ENCODE measurements around the gene CD101.
"Not testable (repeated sequence)": the region's sequence is repeated elsewhere in the genome, so short reads cannot be mapped to it uniquely, and the experiment has no call there.

CD101 gene, protein sequence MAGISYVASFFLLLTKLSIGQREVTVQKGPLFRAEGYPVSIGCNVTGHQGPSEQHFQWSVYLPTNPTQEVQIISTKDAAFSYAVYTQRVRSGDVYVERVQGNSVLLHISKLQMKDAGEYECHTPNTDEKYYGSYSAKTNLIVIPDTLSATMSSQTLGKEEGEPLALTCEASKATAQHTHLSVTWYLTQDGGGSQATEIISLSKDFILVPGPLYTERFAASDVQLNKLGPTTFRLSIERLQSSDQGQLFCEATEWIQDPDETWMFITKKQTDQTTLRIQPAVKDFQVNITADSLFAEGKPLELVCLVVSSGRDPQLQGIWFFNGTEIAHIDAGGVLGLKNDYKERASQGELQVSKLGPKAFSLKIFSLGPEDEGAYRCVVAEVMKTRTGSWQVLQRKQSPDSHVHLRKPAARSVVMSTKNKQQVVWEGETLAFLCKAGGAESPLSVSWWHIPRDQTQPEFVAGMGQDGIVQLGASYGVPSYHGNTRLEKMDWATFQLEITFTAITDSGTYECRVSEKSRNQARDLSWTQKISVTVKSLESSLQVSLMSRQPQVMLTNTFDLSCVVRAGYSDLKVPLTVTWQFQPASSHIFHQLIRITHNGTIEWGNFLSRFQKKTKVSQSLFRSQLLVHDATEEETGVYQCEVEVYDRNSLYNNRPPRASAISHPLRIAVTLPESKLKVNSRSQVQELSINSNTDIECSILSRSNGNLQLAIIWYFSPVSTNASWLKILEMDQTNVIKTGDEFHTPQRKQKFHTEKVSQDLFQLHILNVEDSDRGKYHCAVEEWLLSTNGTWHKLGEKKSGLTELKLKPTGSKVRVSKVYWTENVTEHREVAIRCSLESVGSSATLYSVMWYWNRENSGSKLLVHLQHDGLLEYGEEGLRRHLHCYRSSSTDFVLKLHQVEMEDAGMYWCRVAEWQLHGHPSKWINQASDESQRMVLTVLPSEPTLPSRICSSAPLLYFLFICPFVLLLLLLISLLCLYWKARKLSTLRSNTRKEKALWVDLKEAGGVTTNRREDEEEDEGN

DNA sequence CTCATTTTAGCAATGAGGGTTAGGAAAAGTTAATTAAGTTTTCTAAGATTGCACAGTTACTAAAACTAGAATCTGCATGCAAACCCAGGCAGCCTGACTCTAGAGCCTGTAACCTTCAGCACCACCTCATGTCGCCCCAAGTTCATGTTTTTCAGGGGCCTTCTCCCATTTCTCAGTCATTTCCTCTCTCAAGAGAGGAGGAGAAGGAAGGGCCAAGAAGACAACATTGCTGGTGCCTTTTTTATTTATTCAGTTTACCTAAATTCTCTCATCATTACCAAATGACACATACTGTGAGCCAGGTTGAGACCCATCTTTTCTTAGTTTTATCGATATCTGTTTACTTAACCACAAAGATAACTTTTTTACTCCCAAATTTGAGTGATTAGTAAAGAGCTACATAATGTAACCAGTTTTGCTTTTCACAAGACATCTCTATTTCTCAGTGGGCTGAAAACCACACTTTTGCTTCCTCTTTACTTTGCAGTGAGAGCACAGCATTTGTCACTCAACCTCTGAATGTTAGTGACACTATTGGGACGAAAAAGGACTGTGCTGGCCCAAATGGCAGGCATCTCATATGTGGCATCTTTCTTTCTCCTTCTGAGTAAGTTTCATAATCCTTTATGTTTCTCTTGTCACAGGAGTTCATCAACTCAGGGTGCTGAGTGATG, at the start of gene CD101:
Gene CD101, plus strand, starts transcription at position 507 of the 674 bp plus-strand sequence. Its CDS starts 58 bp downstream, at position 565.
- DNase-seq (ENCODE audit: low read depth in 2 of 2): no peak

DNA sequence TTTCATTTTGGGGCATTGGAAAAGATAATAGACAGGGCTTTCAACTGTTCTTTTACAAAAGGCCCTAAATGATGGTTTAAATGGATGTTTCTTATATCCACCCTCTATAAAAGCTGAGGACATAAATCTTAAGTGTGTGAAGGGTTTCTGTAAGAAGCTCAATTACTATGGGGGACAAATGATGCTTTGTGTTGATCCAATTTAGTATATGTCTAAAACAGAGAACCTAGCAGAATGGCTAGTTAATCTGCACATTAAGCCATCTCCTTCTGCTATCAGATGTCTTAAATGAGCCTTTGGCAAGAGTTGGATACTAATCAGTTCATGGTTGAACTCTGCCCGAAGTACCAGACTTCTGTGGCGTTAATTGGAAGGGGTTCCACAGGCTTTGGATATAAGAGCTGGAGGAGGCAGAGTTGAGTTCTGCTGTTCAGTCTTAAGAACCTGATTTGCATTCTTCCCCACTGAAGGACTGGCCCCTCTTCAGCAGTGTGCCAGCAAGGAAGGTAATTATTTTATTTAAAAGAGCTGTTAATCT, 48.8 kb upstream of the CD101 start:
- DNase-seq (ENCODE audit: low read depth in 2 of 2): no peak

DNA sequence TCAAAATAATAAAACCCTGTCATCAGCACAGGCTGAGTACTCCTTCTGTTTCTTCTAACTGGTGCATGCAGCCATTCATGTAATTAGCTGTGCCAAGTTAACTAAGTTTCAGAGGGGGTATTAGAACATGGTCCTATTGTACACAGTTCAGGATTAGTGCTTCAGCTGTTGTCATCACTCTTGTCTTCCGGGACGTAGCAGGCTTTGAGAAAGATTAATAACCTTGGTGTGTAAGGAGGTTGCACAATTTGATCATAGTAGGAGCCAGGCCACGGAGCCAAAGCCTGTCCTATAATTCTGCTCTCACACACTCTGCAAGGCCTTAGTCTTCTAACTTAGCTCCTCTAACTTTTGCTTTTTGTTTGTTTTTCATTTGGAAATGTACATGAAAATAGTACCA, 47.1 kb upstream of the CD101 start:
- DNase-seq (ENCODE audit: low read depth in 2 of 2): no peak

DNA sequence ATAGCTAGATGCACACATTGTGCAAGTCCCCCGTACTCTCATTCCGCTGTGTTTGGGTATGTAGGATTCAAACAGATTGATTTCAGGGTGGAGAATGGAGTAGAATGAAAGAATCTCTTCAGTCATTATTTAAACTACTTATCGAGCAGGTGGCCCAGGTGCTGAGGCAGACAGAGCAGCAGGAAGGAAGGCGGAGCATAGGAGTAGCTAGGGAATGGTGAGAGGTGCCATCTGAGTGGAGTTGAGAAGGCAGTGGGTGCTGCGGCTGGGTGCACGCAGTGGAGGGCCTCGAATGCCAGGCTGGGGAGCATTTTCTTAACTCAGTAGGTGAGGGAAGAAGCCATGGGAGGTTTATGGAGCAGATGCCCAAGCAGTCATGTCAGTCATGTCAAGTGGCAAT, 45.2 kb upstream of the CD101 start:
- no peak for DNase-seq (ENCODE audit: low read depth in 2 of 2)

DNA sequence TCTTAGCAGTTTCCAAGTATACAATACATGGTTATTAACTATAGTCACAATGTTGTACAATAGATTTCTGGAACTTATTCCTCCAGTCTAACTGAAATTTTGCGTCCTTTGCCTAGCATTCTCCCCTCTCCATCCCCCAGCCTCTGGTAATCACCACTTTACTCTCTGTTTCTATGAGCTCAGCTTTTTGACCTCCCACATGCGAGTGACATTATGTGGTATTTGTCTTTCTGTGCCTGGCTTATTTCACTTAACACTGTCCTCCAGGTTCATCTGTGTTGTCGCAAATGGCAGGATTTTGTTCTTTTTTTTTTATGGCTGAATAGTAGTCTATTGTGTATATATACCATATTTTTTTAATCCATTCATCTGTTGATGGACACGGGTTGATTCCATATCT, 43.9 kb upstream of the CD101 start:
- no peak for DNase-seq (ENCODE audit: low read depth in 2 of 2)

DNA sequence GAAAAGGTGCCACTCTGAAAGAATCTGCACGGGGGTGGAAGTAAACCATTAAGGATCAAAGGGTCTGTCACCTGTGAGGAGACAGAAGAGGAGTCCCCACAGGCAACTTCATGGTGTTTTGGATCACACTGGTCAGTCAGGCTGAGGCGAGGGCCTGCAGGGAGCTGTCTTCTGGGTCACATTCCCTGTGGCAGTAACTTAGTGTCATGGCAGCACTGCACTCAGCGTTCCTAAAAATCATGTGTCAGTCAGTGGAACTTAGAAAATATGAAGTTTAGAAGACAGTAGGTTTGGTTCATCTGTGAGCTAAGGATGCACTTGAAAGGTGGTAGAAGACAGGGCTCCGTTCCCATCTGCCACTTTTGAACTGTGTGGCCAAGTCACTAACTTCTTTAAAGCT, 43.5 kb upstream of the CD101 start:
- DNase-seq (ENCODE audit: low read depth in 2 of 2): no peak

DNA sequence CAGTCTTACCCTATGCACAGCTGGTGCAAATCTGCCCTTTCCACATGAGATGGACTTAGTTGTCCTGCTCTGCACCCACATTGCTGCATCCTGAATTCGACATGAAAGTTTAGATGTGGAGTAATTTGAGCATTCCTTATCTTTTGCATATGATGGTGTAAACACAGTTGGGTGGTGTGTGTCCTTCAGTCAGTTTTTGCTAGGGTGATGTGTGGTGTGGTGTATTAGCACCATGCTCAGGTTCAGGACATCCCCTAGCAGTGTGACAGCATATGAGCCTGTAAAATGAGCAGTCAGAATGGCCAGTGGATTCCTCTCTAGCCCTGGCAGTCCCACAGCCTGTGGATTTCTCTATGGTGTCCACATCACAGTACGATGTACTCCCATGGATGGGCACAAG, 42.6 kb upstream of the CD101 start:
- DNase-seq (ENCODE audit: low read depth in 2 of 2): no peak

DNA sequence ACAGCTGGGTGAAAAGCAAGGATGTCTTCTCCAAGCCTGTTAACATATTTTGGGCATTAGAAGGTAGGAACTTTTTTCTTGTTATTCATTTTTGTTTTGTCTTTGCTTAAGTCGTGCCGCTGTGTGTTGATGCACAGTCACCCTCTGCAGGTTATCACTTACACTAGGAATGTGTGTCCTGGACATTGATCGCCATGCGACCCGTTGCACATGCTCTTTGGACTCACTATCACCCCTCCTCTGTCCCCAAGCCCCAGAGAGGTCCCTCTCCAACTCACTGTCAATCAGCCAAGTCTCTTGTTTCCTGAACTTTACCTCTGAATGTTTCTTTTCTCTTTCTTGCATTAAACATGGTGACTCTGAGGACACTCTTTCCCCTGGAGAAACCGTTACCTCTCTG, 40.0 kb upstream of the CD101 start:
- no peak for DNase-seq (ENCODE audit: low read depth in 2 of 2)

DNA sequence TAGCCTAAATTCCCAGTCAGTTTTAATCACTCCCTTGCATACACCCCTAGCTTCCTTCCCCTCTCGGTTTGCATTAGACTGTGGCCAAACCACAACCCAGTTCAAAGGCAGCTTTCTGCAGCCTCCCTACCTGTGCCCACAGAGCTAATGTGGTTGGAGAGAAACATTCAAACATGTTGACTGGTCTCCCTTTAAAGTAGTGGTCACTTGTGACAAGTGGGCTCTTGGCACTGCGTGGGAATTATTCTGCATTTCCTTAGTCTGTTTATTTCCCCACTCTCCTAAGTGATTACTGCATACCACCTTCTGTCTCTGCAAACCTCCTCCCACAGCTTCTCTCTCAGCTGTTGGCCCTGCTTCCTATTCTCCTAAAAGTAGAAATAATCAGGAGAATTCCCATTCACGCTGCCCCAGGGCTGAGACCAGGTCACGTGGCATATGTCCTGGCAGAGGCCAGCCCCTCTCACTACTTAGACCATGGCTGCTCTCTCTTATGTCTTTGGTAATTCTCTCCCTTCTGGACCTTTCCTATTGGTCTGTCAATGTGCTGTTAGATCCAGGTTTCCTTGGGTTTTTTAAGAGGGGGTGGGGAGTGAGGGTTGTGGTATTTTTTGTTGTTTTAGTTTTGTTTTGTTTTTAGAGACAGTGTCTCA, 38.4 kb upstream of the CD101 start:
- no peak for DNase-seq (ENCODE audit: low read depth in 2 of 2)

DNA sequence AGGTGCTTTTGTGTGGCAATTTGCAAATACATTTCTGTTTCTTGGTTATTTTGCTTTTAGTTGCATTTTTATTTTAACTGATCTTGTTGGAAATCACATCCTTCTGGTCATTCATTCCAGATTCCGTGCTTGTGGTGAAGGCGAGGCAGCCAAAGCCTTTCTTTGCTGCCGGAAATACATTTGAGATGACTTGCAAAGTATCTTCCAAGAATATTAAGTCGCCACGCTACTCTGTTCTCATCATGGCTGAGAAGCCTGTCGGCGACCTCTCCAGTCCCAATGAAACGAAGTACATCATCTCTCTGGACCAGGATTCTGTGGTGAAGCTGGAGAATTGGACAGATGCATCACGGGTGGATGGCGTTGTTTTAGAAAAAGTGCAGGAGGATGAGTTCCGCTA, 34.8 kb upstream of the CD101 start:
- no peak for DNase-seq (ENCODE audit: low read depth in 2 of 2)

DNA sequence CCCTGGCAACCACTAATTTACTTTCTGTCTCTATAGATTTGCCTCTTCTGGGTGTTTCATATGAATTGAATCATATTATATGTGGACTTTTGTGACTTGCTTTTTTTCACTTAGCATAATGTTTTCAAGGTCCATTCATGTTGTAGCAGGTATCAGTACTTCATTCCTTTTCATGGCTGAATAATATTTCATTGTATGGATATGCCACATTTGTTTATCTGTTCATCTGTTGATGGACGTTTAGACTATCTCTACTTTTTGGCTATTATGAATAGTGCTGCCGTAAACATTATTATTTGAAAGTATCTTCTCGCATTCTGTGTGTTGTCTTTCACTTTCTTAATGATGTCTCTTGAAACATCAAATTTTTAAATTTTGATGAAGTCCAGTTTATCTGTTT, 32.8 kb upstream of the CD101 start:
- DNase-seq (ENCODE audit: low read depth in 2 of 2): no peak

DNA sequence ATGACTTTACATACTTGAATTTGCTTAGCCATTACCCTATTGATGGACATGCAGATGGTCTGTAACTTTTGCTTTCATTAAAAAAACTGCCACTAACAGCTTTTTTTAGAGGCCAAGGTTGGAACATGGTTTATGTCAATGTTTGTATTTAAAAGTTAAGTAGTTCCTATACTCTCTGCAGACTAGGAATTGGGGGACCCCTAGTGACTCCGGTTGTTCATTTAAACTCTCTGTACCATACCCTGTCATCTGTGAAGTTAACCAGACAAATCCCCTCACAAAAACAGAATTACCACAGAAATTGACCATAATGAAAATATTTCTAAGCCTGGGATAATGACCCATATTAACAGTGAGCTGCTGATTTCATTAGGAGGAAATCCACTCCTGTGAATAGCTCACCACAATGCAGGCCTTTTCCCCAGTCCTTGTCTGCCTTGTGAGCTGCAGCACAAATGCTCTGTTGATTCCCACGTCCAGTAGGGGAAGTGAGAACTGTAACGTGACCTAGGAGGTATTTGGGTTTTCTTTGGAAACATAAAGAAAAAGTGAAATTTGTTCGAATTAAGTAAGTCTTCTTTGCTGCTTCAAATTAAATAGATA, 30.2 kb upstream of the CD101 start:
- no peak for DNase-seq (ENCODE audit: low read depth in 2 of 2)

DNA sequence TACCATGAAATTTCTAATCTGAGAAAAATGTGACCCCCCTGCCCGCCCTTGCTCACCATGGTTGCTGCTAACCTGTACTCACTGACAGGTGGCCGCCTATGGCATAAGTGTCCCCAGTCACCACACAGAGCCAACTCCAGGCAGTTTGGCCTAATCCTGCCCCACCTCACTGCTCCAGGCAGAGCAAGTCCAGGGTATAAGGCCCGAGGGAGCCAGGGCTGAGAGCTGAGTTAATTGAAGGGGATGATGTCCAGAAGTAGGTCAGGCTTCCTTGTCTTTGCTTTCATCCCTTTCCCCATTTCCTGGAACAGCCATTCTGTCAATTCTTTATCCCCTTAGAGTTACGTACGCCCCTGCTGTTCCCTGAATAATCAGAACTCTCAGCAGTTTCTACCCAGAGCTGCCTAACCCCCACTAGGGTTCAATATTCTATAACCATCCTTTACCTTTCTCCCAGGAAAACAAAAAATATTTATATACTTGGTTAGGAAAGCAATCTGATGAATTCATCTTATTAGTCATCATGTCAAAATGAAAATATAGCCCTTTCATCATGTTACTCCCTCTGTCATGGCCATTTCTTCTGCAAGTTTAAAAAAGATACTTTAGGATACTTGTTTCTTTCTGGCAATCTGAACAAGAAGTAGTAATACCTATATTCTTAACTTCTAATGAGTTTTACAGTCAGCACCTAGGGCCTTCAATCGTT, 29.4 kb upstream of the CD101 start:
- DNase-seq (ENCODE audit: low read depth in 2 of 2): no peak

DNA sequence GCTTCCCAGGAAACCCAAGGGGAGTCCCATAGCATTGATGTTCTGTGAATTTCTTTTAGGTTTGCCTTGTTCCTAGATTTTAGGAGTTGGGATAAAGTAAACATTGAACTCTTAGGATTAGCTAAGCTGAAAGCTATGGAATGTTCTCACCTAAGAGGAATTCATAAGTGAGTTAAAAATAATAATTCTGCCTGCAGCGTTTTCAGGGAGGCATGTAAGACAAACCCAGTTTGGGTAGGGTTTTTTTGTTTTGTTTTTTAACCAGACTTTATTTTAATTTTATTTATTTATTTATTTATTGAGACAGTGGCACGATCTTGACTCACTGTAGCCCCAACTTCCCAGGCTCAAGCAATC, 28.9 kb upstream of the CD101 start:
- no peak for DNase-seq (ENCODE audit: low read depth in 2 of 2)

DNA sequence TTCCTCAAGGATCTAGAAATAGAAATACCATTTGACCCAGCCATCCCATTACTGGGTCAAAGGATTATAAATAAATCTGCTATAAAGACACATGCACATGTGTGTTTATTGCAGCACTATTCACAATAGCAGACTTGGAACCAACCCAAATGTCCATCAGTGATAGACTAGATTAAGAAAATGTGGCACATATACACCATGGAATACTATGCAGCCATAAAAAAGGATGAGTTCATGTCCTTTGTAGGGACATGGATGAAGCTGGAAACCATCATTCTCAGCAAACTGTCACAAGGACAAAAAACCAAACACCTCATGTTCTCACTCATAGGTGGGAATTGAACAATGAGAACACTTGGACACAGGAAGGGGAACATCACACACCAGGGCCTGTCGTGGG, 21.3 kb upstream of the CD101 start:
- DNase-seq (ENCODE audit: low read depth in 2 of 2): not testable (repeated sequence)

DNA sequence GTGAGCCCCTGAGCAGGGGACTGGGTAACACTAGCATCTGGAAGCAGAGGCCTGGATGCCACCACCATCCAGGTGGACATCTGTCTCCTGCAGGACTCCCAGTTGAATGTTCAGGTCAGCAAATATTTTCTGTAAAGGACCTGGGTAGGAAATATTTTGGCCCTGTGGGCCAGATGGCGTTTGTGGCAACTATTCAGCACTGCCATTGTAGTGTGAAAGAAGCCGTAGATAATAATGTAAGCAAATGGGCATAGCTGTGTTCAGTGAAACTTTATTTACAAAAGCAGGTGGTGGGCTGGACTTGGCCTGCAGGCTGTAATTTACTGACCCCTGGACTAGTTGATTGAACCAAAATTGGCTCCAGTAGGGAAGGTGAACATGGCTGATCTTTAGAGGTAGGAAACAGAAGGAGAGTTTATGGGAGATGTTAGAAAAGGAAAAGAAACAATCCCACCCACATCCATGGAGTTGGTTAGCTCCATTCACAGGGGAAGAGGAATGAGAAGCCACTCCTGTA, 20.0 kb upstream of the CD101 start:
- DNase-seq (ENCODE audit: low read depth in 2 of 2): no peak

DNA sequence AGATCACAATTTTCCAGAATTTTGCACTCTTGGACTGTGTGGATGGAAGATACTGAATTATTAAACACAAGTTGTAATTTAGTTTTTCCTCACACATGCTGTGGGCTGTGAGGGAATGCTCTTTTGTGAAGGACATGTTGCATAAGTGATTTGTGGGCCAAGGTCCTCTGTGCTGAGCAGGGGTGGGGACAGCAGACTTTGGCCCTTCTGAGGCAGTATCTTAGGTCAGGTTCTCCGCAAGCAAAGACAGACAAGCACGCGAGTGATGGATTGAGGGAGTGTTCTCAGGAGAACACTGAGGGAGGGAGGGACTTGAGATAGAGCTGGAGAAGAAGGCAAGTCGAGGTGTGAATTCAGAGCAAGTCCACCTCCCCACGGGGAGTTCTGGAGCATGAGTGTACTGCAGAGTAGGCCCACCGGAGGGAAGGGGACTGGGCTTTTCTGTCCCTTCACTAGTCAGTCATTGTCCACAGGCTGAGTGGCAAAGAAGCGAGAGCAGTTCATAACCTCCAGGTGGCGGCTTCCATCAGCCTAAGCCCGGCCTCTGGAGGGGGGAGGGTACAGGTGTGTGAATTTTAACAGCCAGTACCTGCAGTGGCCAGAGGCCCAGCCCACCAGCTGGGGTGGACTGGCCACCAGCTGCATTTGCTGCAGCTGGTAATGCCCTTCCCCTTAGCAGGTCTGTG, 19.1 kb upstream of the CD101 start:
- DNase-seq (ENCODE audit: low read depth in 2 of 2): no peak

DNA sequence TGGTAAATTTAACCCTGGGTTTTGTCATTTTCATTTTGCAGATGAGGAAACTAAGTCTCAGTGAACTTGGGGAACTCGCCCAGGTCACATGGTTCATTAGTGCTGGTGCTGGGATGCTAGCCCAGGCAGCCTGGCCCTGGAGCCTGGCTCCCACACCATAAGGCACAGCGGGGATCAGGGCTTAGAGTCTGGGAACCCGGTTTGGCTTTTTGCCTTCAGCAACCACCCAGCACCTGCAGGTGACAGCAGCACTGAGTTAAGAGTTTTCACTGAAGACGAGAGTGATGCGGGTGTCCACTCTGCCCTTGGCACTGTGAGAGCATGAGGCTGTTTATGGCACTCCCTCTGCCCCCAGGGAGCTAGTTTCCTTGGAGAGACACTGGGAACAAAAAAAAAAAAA, 18.4 kb upstream of the CD101 start:
- no peak for DNase-seq (ENCODE audit: low read depth in 2 of 2)

DNA sequence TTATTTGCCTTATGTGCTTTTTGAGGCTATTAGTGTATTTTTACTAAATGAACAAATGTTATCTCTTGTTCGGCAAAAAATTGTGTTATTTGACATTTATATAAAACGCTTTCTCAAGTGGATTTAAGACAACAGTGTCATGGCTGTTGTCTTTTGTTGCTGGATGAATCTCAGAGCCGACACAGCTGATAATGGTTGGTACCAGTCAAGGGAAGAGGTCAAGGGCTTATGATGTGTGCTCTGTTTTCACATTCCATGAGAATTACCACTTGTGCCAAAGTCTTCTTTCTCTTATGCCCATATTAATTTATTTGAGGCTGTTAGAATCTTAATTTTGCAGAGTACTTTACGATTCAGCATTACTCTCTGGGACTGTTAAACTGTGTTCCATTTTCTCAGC, 17.9 kb upstream of the CD101 start:
- DNase-seq (ENCODE audit: low read depth in 2 of 2): no peak

All from stimulated activated CD8-positive, alpha-beta memory T cell treated with anti-CD3 and anti-CD28 coated beads, Interleukin-7, amount 100 ng/mL, for 4 hours (primary cell).